ENCODE results near the gene ABHD2. TPM values are rescaled to one million over a fixed set of nuclear protein-coding genes. Genes with fewer than 3 reads are reported as not detected.
A peak's percentile ranks its signal among the peaks of the same experiment; 100 is the strongest.

ABHD2 gene
- total and polyA plus RNA-seq, 11 donors, result 8.6 to 243 (median 116) TPM

GRCh38 chr15:89175617-89176191 is 87.4 kb downstream of the ABHD2 start:
- H3K9me3 ChIP-seq, result no peaks in the 10 kb centered on the region
- H3K36me3 ChIP-seq, result peaks cover 2 to 83% (median 68%) of the 10 kb centered on the region in 9 donors
- intact Hi-C loops (cut with DNase I), result loop anchor here (1.0 to 10.0 kb wide), 12 partner anchors 38 to 281 kb away; partner anchors contain the start of genes HAPLN3 (in 3 of the 10) and ABHD2 (in 1 of the 10)
- no peak overlapping the region for H3K4me3 ChIP-seq
- H3K27ac ChIP-seq, result peak overlapping the region in 1 of 12 donors; percentile 12
- DNase-seq (no peak), ATAC-seq (no peak)
- TF ChIP-seq POLR2A (IDR thresholded peaks at IDR 0.05), result no peak
- no peak for TF ChIP-seq CTCF (IDR thresholded peaks at IDR 0.05)
- no peaks in the 10 kb centered on the region for H3K27me3 ChIP-seq
- 85 to 89% (median 88%) methylated on average over 10 to 13 of the region's 13 CpGs for WGBS, 4 donors
- H3K4me1 ChIP-seq, result peaks cover 0 to 57% (median 22%) of the 10 kb centered on the region in 12 donors

GRCh38 chr15:89177116-89177515 is 88.9 kb downstream of the ABHD2 start:
- intact Hi-C loops (cut with DNase I), result loop anchor here (1.0 to 10.0 kb wide), 12 partner anchors 40 to 282 kb away; partner anchors contain the start of genes HAPLN3 (in 3 of the 10) and ABHD2 (in 1 of the 10)
- WGBS, 4 donors, result 90 to 96% (median 95%) methylated on average over 12 of the region's 12 CpGs

GRCh38 chr15:89177633-89178306 is 89.5 kb downstream of the ABHD2 start:
- Histone ChIP-seq H3K4me3 (no peak overlapping the region), H3K36me3 (peaks cover 2 to 86% (median 68%) of the 10 kb centered on the region in 9 donors), H3K27ac (peak overlapping the region in 6 of 12 donors; percentile 17 to 61 (median 42)), H3K27me3 (no peaks in the 10 kb centered on the region), H3K4me1 (peaks cover 0 to 45% (median 22%) of the 10 kb centered on the region in 12 donors), H3K9me3 (no peaks in the 10 kb centered on the region)
- ATAC-seq, result peak in 3 of 4 donors; percentile 21 to 59 (median 35)
- WGBS, 4 donors, result 9 to 16% (median 10%) methylated on average over 6 of the region's 6 CpGs
- TF ChIP-seq CTCF (IDR thresholded peaks at IDR 0.05), result peak; percentile 63 to 91 (median 82)
- no peak for TF ChIP-seq POLR2A (IDR thresholded peaks at IDR 0.05)
- DNase-seq, result peak in 4 of 5 donors; percentile 53 to 77 (median 64)
- intact Hi-C loops (cut with DNase I), result loop anchor here (1.0 to 10.0 kb wide), 12 partner anchors 40 to 283 kb away; partner anchors contain the start of genes HAPLN3 (in 3 of the 10) and ABHD2 (in 1 of the 10)

More at GRCh38 chr15:89177116-89177515, 88.9 kb downstream of the ABHD2 start:
- H3K4me1 ChIP-seq, result peaks cover 0 to 50% (median 22%) of the 10 kb centered on the region in 12 donors
- H3K27ac ChIP-seq, result peak overlapping the region in 6 of 12 donors; percentile 17 to 61 (median 42)
- H3K4me3 ChIP-seq, result no peak overlapping the region
- no peak for ATAC-seq
- no peaks in the 10 kb centered on the region for H3K27me3 ChIP-seq
- peaks cover 2 to 86% (median 71%) of the 10 kb centered on the region in 9 donors for H3K36me3 ChIP-seq
- no peak for DNase-seq
- H3K9me3 ChIP-seq, result no peaks in the 10 kb centered on the region
- no peak for TF ChIP-seq CTCF (IDR thresholded peaks at IDR 0.05)
- no peak for TF ChIP-seq POLR2A (IDR thresholded peaks at IDR 0.05)

Data from heart left ventricle (tissue), 16 donors.